Measurements from ENCODE around the gene SPATA6.
"Not testable (repeated sequence)": the region's sequence is repeated elsewhere in the genome, so short reads cannot be mapped to it uniquely, and the experiment has no call there.

Gene SPATA6

DNA sequence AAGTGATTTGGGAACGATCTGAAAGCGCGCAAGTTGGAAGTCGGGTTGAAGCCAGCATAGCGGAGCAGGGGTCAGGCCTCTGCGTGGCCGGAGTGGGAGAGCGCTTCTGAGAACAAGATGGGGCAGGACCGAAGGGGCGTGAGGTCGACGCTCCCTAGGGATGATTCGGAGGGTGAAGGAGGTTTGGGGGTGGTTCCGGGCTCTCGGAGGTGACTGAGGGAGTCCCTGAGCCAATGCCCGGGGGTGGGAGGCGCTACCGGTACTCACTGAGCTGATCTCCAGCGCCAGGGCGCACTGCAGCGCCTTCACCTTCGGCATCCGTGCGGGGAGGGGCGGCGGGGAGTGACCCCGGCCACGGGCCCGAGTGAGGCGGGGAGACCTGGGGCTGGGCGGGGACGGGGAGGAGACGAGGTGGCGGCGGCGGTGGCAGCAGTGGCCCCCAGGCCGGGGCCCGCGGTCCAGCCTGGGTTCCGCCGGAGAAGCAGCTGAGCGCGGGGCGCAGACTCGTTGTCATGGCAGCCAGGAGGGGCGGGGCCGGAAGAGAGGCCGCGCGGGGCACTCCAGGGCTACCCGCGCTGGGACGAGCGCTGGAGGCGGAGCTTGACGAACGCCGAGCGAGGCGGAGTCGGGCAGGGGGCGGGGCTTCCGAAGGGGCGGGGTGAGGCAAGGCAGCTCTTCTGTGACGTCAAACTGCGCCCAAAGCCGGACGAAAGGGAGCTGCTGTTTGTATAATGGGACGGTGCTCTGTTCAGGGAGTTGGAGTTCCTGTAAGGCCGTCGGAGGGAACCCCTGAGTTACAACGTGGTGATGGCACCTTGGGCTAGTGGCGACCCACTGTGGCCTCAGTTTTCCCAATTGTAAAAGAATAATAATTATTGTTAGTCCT lies at the start of gene SPATA6:
TSS of gene SPATA6 (minus strand) at position 514 of the 886 bp plus-strand sequence. CDS start at position 318, 196 bp downstream.
- DNase-seq (ENCODE audit: low read depth) = peak; percentile 97
- peak within 1 kb of the TSS; percentile 77 for H3K4me3 ChIP-seq (ENCODE audit: low read depth, low read length)
- TF ChIP-seq, protein P1, sequence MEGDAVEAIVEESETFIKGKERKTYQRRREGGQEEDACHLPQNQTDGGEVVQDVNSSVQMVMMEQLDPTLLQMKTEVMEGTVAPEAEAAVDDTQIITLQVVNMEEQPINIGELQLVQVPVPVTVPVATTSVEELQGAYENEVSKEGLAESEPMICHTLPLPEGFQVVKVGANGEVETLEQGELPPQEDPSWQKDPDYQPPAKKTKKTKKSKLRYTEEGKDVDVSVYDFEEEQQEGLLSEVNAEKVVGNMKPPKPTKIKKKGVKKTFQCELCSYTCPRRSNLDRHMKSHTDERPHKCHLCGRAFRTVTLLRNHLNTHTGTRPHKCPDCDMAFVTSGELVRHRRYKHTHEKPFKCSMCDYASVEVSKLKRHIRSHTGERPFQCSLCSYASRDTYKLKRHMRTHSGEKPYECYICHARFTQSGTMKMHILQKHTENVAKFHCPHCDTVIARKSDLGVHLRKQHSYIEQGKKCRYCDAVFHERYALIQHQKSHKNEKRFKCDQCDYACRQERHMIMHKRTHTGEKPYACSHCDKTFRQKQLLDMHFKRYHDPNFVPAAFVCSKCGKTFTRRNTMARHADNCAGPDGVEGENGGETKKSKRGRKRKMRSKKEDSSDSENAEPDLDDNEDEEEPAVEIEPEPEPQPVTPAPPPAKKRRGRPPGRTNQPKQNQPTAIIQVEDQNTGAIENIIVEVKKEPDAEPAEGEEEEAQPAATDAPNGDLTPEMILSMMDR (conservative IDR thresholded peaks at IDR 0.05; ENCODE audit: low read depth, low read length) = peak; percentile 13

DNA sequence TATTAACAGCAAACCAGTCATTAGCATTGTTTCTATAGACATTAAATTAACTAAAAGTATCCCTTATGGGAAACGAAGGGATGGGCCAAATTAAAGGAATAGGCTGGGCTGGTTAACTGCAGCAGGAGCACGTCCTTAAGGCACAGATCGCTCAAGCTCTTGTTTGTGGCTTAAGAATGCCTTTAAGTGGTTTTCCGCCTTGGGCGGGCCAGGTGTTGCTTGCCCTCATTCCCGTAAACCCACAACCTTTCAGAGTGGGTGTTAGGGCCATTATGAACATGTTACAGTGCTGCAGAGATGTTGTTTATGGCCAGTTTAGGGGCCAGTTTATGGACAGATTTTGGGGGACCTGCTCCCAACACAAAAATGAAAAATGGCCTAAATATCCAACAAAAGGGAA lies 47.9 kb upstream of the SPATA6 start:
- DNase-seq (ENCODE audit: low read depth); H3K4me3 ChIP-seq (ENCODE audit: low read depth, low read length): not testable (repeated sequence)

DNA sequence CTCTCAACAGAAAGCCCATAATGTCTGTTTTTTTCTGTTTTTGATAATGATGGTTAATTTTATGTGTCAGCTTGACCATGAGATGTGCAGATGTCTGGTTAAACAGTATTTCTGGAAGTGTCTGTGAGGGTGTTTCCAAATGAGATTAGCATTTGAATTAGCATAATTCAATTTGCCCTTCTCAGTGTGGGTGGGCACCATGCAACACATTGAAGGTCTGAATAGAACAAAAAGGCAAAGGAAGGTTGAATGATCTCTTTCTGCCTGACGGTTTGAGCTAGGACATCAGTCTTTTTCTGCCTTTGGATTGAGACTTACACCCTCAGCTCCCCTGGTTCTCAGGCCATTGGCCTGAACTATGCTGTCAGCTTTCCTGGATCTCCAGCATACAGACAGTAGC lies 34.9 kb upstream of the SPATA6 start:
- H3K4me3 ChIP-seq (ENCODE audit: low read depth, low read length) = no peak overlapping the region
- DNase-seq (ENCODE audit: low read depth) = no peak
- TF ChIP-seq, protein P1 (conservative IDR thresholded peaks at IDR 0.05; ENCODE audit: low read depth, low read length) = no peak

DNA sequence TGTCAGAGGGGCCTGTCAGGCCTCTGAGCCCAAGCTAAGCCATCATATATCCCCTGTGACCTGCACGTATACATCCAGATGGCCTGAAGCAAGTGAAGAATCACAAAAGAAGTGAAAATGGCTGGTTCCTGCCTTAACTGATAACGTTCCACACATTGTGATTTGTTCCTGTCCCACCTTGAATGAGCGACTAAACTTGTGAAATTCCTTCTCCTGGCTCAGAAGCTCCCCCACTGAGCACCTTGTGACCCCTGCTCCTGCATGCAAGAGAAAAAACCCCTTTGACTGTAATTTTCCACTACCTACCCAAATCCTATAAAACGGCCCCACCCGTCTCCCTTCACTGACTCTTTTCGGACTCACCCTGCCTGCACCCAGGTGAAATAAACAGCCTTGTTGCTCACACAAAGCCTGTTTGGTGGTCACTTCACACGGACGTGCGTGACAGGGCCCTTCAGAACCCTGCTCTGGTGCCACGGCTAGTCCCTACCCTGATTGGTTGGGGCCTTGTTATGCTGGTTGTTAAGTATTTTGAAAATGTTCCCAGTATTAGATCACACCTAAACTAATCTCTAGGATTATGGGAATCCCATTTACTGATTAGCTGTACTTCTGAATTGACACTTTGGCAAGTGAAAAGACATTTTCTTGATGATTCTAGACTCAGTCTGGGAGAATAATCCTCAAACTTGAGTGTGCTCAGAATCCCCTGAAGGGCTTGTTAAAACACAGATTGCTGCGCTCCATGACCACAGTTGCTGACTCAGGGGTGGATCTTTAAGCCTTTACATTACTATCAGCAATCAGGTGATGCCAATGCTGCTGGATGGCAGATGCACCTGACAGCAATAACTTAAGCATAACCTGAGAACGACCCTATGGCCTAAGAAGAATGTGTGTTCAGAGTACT lies 28.8 kb upstream of the SPATA6 start:
- no peak overlapping the region for H3K4me3 ChIP-seq (ENCODE audit: low read depth, low read length)
- TF ChIP-seq, protein P1 (conservative IDR thresholded peaks at IDR 0.05; ENCODE audit: low read depth, low read length) = no peak
- no peak for DNase-seq (ENCODE audit: low read depth)

DNA sequence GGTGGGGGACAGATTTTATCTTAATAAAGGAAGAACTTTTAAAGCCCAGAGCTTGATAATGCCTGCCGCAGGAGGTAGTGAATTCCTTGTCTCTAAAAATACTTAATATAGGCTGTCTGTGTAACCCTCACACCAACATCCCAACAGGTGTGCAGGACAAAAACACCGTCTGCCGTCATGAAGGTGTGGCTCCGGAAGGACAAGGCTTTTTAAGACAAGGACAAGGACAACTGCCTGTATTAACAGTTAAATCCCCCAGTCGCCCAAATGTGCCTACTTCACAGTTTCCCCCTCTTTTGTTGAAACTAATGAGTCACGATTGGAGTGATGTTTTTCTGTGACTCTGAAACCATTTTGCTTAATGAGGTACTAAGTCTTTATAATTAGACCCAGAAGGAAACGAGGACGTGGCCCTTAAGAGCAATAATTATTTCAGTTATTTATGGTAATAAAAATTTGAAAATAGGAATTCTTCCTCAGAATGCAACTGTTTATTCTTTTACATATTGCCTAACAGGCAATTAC lies 27.3 kb upstream of the SPATA6 start:
- no peak overlapping the region for H3K4me3 ChIP-seq (ENCODE audit: low read depth, low read length)
- TF ChIP-seq, protein P1 (conservative IDR thresholded peaks at IDR 0.05; ENCODE audit: low read depth, low read length) = no peak
- no peak for DNase-seq (ENCODE audit: low read depth)

DNA sequence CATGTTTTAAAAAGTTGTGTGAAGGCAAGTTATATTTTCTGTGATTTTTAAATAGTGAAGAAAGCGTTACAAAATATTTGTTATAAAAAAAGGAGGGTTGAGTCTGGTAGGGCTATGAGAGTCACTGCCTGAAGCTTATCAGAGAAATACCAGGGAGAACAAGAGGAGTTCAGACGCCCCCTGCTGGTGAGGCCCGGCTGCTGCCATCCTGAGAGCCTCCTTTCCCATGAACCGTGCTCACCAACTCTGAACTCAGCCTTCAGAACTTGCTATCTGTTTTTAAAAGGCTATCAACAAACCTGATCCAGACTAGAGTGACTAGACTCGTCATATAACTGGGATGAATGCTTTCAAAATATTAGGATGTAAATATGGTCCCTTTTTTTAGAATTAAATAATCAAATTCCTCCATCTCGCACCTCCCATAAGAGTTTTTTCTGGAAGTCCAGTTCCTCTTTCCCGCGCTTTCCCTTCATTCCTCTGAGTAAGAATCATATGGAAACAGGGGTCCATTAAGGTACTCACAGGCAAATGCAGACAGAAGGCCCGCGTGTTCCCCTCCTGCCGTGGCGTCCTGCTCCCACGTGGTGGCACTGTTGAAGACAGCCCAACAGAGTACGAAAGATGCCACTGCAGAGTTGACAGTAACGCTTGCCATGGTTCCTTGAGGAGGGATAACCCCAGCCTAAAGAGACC lies 26.2 kb upstream of the SPATA6 start:
- TF ChIP-seq, protein P1 (conservative IDR thresholded peaks at IDR 0.05; ENCODE audit: low read depth, low read length) = peak; percentile 97
- peak; percentile 86 for DNase-seq (ENCODE audit: low read depth)

More for the DNA sequence above, 26.2 kb upstream of the SPATA6 start:
- H3K4me3 ChIP-seq (ENCODE audit: low read depth, low read length) = no peak overlapping the region

All from choroid plexus epithelial cell (primary cell).